Mesenchymal stem cell (in vitro differentiated cells and primary cell): ENCODE measurements around the gene ZDHHC13.
A peak's percentile ranks its signal among the peaks of the same experiment; 100 is the strongest.

Source experiments
- DNase-seq: peaks from one replicate; pipeline ENCODE4 v3.0.0-alpha.2; 2013
- H2AFZ ChIP-seq: one replicate; pipeline ENCODE4 v1.6.1; 2013; ENCODE audit warnings: low read depth, mild to moderate bottlenecking, control low read depth, inconsistent platforms, low read length, moderate library complexity
- H2AK5ac ChIP-seq: 2 replicates; pipeline ENCODE4 v1.6.1; 2013; ENCODE audit warnings: low read length, moderate library complexity, mild to moderate bottlenecking, inconsistent platforms; ENCODE audit not compliant: severe bottlenecking
- H2BK120ac ChIP-seq: one replicate; pipeline ENCODE4 v1.6.1; 2013; ENCODE audit warnings: low read depth, mild to moderate bottlenecking, inconsistent platforms, low read length, moderate library complexity
- H2BK12ac ChIP-seq, 2 experiments: one replicate each; pipeline ENCODE4 v1.6.1; 2013; ENCODE audit warnings: inconsistent platforms in 2 of 2, low read length in 2 of 2, mild to moderate bottlenecking in 2 of 2, moderate library complexity in 2 of 2, control low read depth in 1 of 2
- H2BK15ac ChIP-seq: one replicate; pipeline ENCODE4 v1.6.1; 2013; ENCODE audit warnings: mild to moderate bottlenecking, low read depth, inconsistent platforms; ENCODE audit not compliant: poor library complexity, severe bottlenecking
- H2BK5ac ChIP-seq: 2 replicates; pipeline ENCODE4 v1.6.1; 2013; ENCODE audit warnings: low read depth, mild to moderate bottlenecking, low read length, control low read depth, inconsistent platforms; ENCODE audit not compliant: poor library complexity, severe bottlenecking
- H3K14ac ChIP-seq, 2 experiments: one replicate each; pipeline ENCODE4 v1.6.1; 2013; ENCODE audit warnings: inconsistent platforms in 2 of 2, low read length in 2 of 2, control low read depth in 1 of 2, mild to moderate bottlenecking in 1 of 2, moderate library complexity in 1 of 2
- H3K18ac ChIP-seq, 2 experiments: one replicate each; pipeline ENCODE4 v1.6.1; 2013; ENCODE audit warnings: inconsistent platforms in 2 of 2, low read length in 2 of 2, control low read depth in 1 of 2, low read depth in 1 of 2, mild to moderate bottlenecking in 1 of 2
- H3K23ac ChIP-seq, 2 experiments: one replicate each; pipeline ENCODE4 v1.6.1; 2013; ENCODE audit warnings: inconsistent platforms in 2 of 2, low read length in 2 of 2, mild to moderate bottlenecking in 2 of 2, moderate library complexity in 2 of 2, control low read depth in 1 of 2
- H3K27ac ChIP-seq: 2 replicates; pipeline ENCODE4 v1.5.1; 2013; ENCODE audit warnings: mild to moderate bottlenecking, moderate library complexity, low read length, control low read depth, inconsistent platforms; ENCODE audit not compliant: poor library complexity, severe bottlenecking
- H3K27me3 ChIP-seq, 2 experiments: 2 replicates each; pipeline versions ENCODE4 v1.6.1 to v1.7.0; 2013; ENCODE audit warnings: low read length in 2 of 2, mild to moderate bottlenecking in 2 of 2, moderate library complexity in 2 of 2, control low read depth in 1 of 2, inconsistent platforms in 1 of 2; ENCODE audit not compliant: control insufficient read depth in 1 of 2, insufficient read depth in 1 of 2
- H3K36me3 ChIP-seq, 2 experiments: 2 replicates each; pipeline versions ENCODE4 v1.6.1 to v1.7.0; 2013; ENCODE audit warnings: low read length in 2 of 2, control low read depth in 1 of 2, inconsistent platforms in 1 of 2, low read depth in 1 of 2, mild to moderate bottlenecking in 1 of 2; ENCODE audit not compliant: insufficient read depth in 2 of 2, control insufficient read depth in 1 of 2
- H3K4ac ChIP-seq, 2 experiments: one replicate each; pipeline ENCODE4 v1.6.1; 2013; ENCODE audit warnings: inconsistent platforms in 2 of 2, low read length in 2 of 2, mild to moderate bottlenecking in 2 of 2, moderate library complexity in 2 of 2, control low read depth in 1 of 2, low read depth in 1 of 2
- H3K4me1 ChIP-seq: 2 replicates; pipeline ENCODE4 v1.6.1; 2013; ENCODE audit warnings: low read depth, low read length, control low read depth; ENCODE audit not compliant: control insufficient read depth, insufficient read depth
- H3K4me2 ChIP-seq: 2 replicates; pipeline ENCODE4 v1.6.1; 2013; ENCODE audit warnings: low read length, mild to moderate bottlenecking, inconsistent platforms; ENCODE audit not compliant: poor library complexity, severe bottlenecking
- H3K4me3 ChIP-seq, 2 experiments: 2 replicates each; pipeline versions ENCODE4 v1.5.1 to v1.7.0; 2013; ENCODE audit warnings: low read length in 2 of 2, mild to moderate bottlenecking in 2 of 2, control low read depth in 1 of 2, low read depth in 1 of 2; ENCODE audit not compliant: insufficient read depth in 1 of 2
- H3K79me1 ChIP-seq: replicated peaks from 2 replicates; pipeline ENCODE4 v1.6.1; 2013; ENCODE audit warnings: mild to moderate bottlenecking, control low read depth, low read length, inconsistent platforms; ENCODE audit not compliant: poor library complexity, severe bottlenecking
- H3K9ac ChIP-seq: 2 replicates; pipeline ENCODE4 v1.7.0; 2013; ENCODE audit warnings: mild to moderate bottlenecking, low read length, moderate library complexity
- H3K9me3 ChIP-seq: 2 replicates; pipeline ENCODE4 v1.7.0; 2013; ENCODE audit warnings: mild to moderate bottlenecking, low read length; ENCODE audit not compliant: control insufficient read depth
- H4K8ac ChIP-seq: one replicate; pipeline ENCODE4 v1.6.1; 2013; ENCODE audit warnings: inconsistent platforms, mild to moderate bottlenecking, low read length, moderate library complexity
- H4K91ac ChIP-seq: one replicate; pipeline ENCODE4 v1.6.1; 2013; ENCODE audit warnings: mild to moderate bottlenecking, low read length, inconsistent platforms
- WGBS: methylation state at CpG from one replicate; pipeline ENCODE4 v1.1.7; 2013; ENCODE audit warnings: mixed read lengths; 5-methylcytosine and 5-hydroxymethylcytosine counted together

Gene ZDHHC13

GRCh38 chr11:19209617-19210370, 92.8 kb downstream of the ZDHHC13 start:
- no peaks in the 10 kb centered on the region for H3K36me3 ChIP-seq
- no peak overlapping the region for H3K27ac ChIP-seq
- H3K79me1 ChIP-seq = no peaks in the 10 kb centered on the region
- no peak overlapping the region for H4K91ac ChIP-seq
- H3K4me2 ChIP-seq = no peak overlapping the region
- H3K4me1 ChIP-seq = no peaks in the 10 kb centered on the region
- WGBS = 66% methylated on average over 3 of the region's 4 CpGs
- no peak overlapping the region for H3K14ac ChIP-seq
- no peak overlapping the region for H2BK12ac ChIP-seq
- H4K8ac ChIP-seq = no peak overlapping the region
- no peak overlapping the region for H3K4me3 ChIP-seq
- no peak overlapping the region for H2AFZ ChIP-seq
- no peak overlapping the region for H3K23ac ChIP-seq
- no peak overlapping the region for H2BK15ac ChIP-seq
- peaks cover 17 to 68% of the 10 kb centered on the region in 2 experiments for H3K27me3 ChIP-seq
- H3K18ac ChIP-seq = no peak overlapping the region
- no peaks in the 10 kb centered on the region for H3K9me3 ChIP-seq
- H2AK5ac ChIP-seq = no peak overlapping the region
- no peak overlapping the region for H3K4ac ChIP-seq
- H3K9ac ChIP-seq = no peak overlapping the region
- DNase-seq = no peak
- H2BK5ac ChIP-seq = no peak overlapping the region
- no peak overlapping the region for H2BK120ac ChIP-seq

DNA sequence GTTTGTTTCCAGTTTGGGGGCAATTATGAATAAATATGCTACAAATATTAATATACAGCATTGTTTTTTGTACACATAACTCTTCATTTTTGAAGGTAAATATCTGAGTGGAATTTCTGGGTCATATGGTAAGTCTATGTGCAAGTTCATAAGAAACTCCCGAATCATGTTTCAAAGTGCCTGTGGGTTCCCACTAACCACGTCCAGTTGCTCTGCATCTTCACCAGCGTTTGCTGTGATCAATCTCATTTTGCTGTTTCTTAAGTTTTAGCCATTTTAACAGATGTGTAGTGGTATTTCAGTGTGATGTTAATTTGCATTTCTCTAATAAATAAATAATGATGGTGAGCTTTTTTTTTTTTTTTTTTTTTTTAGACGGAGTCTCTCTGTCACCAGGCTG, 99.1 kb downstream of the ZDHHC13 start:
- no peak overlapping the region for H2BK15ac ChIP-seq
- no peak overlapping the region for H3K18ac ChIP-seq
- no peak overlapping the region for H2BK12ac ChIP-seq
- no peaks in the 10 kb centered on the region for H3K36me3 ChIP-seq
- H2AK5ac ChIP-seq = no peak overlapping the region
- H3K27me3 ChIP-seq = peaks cover 5 to 55% of the 10 kb centered on the region in 2 experiments
- H3K4me1 ChIP-seq = no peaks in the 10 kb centered on the region
- H3K4me3 ChIP-seq = no peak overlapping the region
- H3K9me3 ChIP-seq = no peaks in the 10 kb centered on the region
- no peak overlapping the region for H4K8ac ChIP-seq
- H3K4ac ChIP-seq = no peak overlapping the region
- DNase-seq = no peak
- no peak overlapping the region for H2BK5ac ChIP-seq
- H3K9ac ChIP-seq = no peak overlapping the region
- H3K23ac ChIP-seq = no peak overlapping the region
- no peak overlapping the region for H3K4me2 ChIP-seq
- no peak overlapping the region for H4K91ac ChIP-seq
- no peak overlapping the region for H3K27ac ChIP-seq
- 97% methylated on average over 3 of the region's 4 CpGs for WGBS
- H3K79me1 ChIP-seq = no peaks in the 10 kb centered on the region
- H3K14ac ChIP-seq = no peak overlapping the region
- H2BK120ac ChIP-seq = no peak overlapping the region
- H2AFZ ChIP-seq = no peak overlapping the region

- no peaks in the 10 kb centered on the region for H3K79me1 ChIP-seq
- H3K18ac ChIP-seq = no peak overlapping the region
- H3K14ac ChIP-seq = no peak overlapping the region
- H2BK120ac ChIP-seq = no peak overlapping the region
- H3K4me3 ChIP-seq = no peak overlapping the region
- no peak overlapping the region for H2AK5ac ChIP-seq
- DNase-seq = peak; percentile 19
- no peak overlapping the region for H3K4ac ChIP-seq
- no peaks in the 10 kb centered on the region for H3K36me3 ChIP-seq
- WGBS = 55% methylated on average over 2 of the region's 3 CpGs
- H3K27me3 ChIP-seq = peaks cover 5 to 53% of the 10 kb centered on the region in 2 experiments
- H3K27ac ChIP-seq = no peak overlapping the region
- no peaks in the 10 kb centered on the region for H3K9me3 ChIP-seq
- no peak overlapping the region for H3K4me2 ChIP-seq
- H2BK15ac ChIP-seq = no peak overlapping the region
- no peak overlapping the region for H2BK5ac ChIP-seq
- no peak overlapping the region for H4K91ac ChIP-seq
- H2BK12ac ChIP-seq = no peak overlapping the region
- no peak overlapping the region for H2AFZ ChIP-seq
- H3K23ac ChIP-seq = no peak overlapping the region
- H4K8ac ChIP-seq = no peak overlapping the region
- no peak overlapping the region for H3K9ac ChIP-seq
- H3K4me1 ChIP-seq = no peaks in the 10 kb centered on the region
Observed at GRCh38 chr11:19216709-19217374, 99.9 kb downstream of the ZDHHC13 start.

- Histone ChIP-seq H2BK120ac (no peak overlapping the region), H3K4me2 (no peak overlapping the region), H3K4me3 (no peak overlapping the region), H2AK5ac (no peak overlapping the region), H3K23ac (no peak overlapping the region), H4K8ac (no peak overlapping the region), H3K27ac (no peak overlapping the region), H2BK12ac (no peak overlapping the region), H2AFZ (no peak overlapping the region), H3K9ac (no peak overlapping the region), H3K4ac (no peak overlapping the region), H3K9me3 (no peaks in the 10 kb centered on the region), H3K18ac (no peak overlapping the region), H3K36me3 (no peaks in the 10 kb centered on the region), H3K14ac (no peak overlapping the region), H4K91ac (no peak overlapping the region), H2BK15ac (no peak overlapping the region), H2BK5ac (no peak overlapping the region), H3K4me1 (no peaks in the 10 kb centered on the region), H3K79me1 (no peaks in the 10 kb centered on the region), H3K27me3 (peaks cover 3 to 42% of the 10 kb centered on the region in 2 experiments)
- 88% methylated on average over 3 of the region's 3 CpGs for WGBS
- no peak for DNase-seq
Observed at GRCh38 chr11:19218216-19218615, 101.2 kb downstream of the ZDHHC13 start.
